Endothelial cell of umbilical vein (primary cell): ENCODE results near the gene FOSL2. TPM values are rescaled to one million over a fixed set of nuclear protein-coding genes. Genes with fewer than 3 reads are reported as not detected.

Source experiments
- BruUV-seq: library from RNA; stranded (reverse); fragments of 400-500 nt; replicated peaks from 2 replicates; lab custom pipeline; 2021; lab: Mats Ljungman, UMichigan
- CTCF ChIA-PET: fragments of 300-600, 350-600 bp; sonication (Branson Sonifier 250); formaldehyde crosslinking; loops from one replicate; lab custom pipeline; 2021; ENCODE audit warnings: antibody characterized with exemption, inconsistent platforms; lab: Charles Lee
- POLR2A ChIA-PET: fragments of 300-600, 350-600 bp; sonication (Branson Sonifier 250); formaldehyde crosslinking; loops from one replicate; lab custom pipeline; 2021; ENCODE audit warnings: antibody characterized with exemption, inconsistent platforms; lab: Charles Lee
- DNase-seq: peaks from one replicate; pipeline ENCODE4 v3.0.0-alpha.2; 2011; ENCODE audit warnings: low read depth, low spot score
- FAIRE-seq: peaks from 2 replicates; lab custom pipeline; 2011; peaks lifted over from hg19 to GRCh38; lab: Jason Lieb, UNC
- H2AFZ ChIP-seq: 2 replicates; pipeline ENCODE4 v1.6.0; 2012; ENCODE audit warnings: low read depth, low read length, control low read depth, inconsistent platforms
- H3K27ac ChIP-seq: 2 replicates; pipeline ENCODE4 v1.5.1; 2011; ENCODE audit warnings: low read depth, mild to moderate bottlenecking, control low read depth, low read length, moderate library complexity; ENCODE audit not compliant: insufficient read depth
- H3K27me3 ChIP-seq, 2 experiments: 2 replicates each; pipeline versions ENCODE4 v1.6.0 to v1.6.1; 2011; ENCODE audit warnings: low read length in 2 of 2, mixed read lengths in 1 of 2; ENCODE audit not compliant: control insufficient read depth in 2 of 2, insufficient read depth in 2 of 2
- H3K36me3 ChIP-seq, 2 experiments: 2 replicates in 1 of 2; 3 replicates in 1 of 2; pipeline ENCODE4 v1.5.1; 2011; ENCODE audit warnings: low read length in 2 of 2, mild to moderate bottlenecking in 1 of 2, moderate library complexity in 1 of 2; ENCODE audit not compliant: control insufficient read depth in 2 of 2, insufficient read depth in 2 of 2; ENCODE audit errors: extremely low read depth in 1 of 2
- H3K4me1 ChIP-seq: 3 replicates; pipeline ENCODE4 v1.5.1; 2011; ENCODE audit warnings: mild to moderate bottlenecking, low read length; ENCODE audit not compliant: control insufficient read depth, insufficient read depth; ENCODE audit errors: extremely low read depth
- H3K4me2 ChIP-seq: 2 replicates; pipeline ENCODE4 v1.6.1; 2011; ENCODE audit warnings: low read length, control low read depth, mixed read lengths; ENCODE audit not compliant: insufficient read depth
- H3K4me3 ChIP-seq, 3 experiments: fragments of 200-600 bp in 1 of 3; sonication (generic), shearing (Covaris generic) in 1 of 3; replicated peaks in 1 of 3; 2 replicates each; pipeline ENCODE4 v1.5.1; 2011 to 2016; ENCODE audit warnings: control low read depth in 3 of 3, low read length in 3 of 3, mild to moderate bottlenecking in 2 of 3, inconsistent platforms in 1 of 3, low read depth in 1 of 3, moderate library complexity in 1 of 3; ENCODE audit not compliant: insufficient read depth in 1 of 3
- H3K79me2 ChIP-seq: 2 replicates; pipeline ENCODE4 v1.6.0; 2012; ENCODE audit warnings: low read length, inconsistent platforms; ENCODE audit not compliant: control insufficient read depth, insufficient read depth
- H3K9ac ChIP-seq: replicated peaks from 2 replicates; pipeline ENCODE3; 2011; ENCODE audit warnings: low read length, control low read depth; ENCODE audit not compliant: insufficient read depth; ENCODE audit errors: extremely low read depth
- H3K9me1 ChIP-seq: replicated peaks from 3 replicates; pipeline ENCODE4 v1.6.0; 2011; ENCODE audit warnings: mild to moderate bottlenecking, low read length; ENCODE audit not compliant: control insufficient read depth, insufficient read depth; ENCODE audit errors: extremely low read depth
- H3K9me3 ChIP-seq: replicated peaks from 2 replicates; pipeline ENCODE4 v1.5.1; 2012; ENCODE audit warnings: low read length, inconsistent platforms; ENCODE audit not compliant: control insufficient read depth, insufficient read depth
- H4K20me1 ChIP-seq: replicated peaks from 2 replicates; pipeline ENCODE3; 2011; ENCODE audit warnings: mild to moderate bottlenecking, low read length; ENCODE audit not compliant: control insufficient read depth, insufficient read depth; ENCODE audit errors: extremely low read depth
- EZH2 ChIP-seq: IDR thresholded peaks from 2 replicates; pipeline ENCODE4 v1.6.1; 2012; ENCODE audit warnings: borderline replicate concordance, low read depth, mild to moderate bottlenecking, moderate library complexity, low read length, inconsistent platforms; ENCODE audit not compliant: severe bottlenecking
- FOS ChIP-seq: IDR thresholded peaks from 2 replicates; pipeline ENCODE4 v1.6.1; 2011; ENCODE audit warnings: mild to moderate bottlenecking, low read length, moderate library complexity, borderline replicate concordance; ENCODE audit not compliant: insufficient read depth
- GATA2 ChIP-seq: IDR thresholded peaks from 2 replicates; pipeline ENCODE4 v1.7.0; 2011; ENCODE audit warnings: low read depth, mild to moderate bottlenecking, moderate library complexity, mixed read lengths, low read length; ENCODE audit not compliant: insufficient read length, insufficient read depth
- JUN ChIP-seq: IDR thresholded peaks from 2 replicates; pipeline ENCODE4 v1.6.1; 2011; ENCODE audit warnings: borderline replicate concordance, low read depth; ENCODE audit not compliant: insufficient read length, insufficient read depth
- MYC ChIP-seq: IDR thresholded peaks from one replicate; pipeline ENCODE4 v1.6.1; 2011; ENCODE audit warnings: mild to moderate bottlenecking, low read depth, low read length
- POLR2A ChIP-seq: IDR thresholded peaks from 2 replicates; pipeline ENCODE4 v1.6.1; 2012; ENCODE audit warnings: low read depth, mild to moderate bottlenecking, control low read depth, low read length
- POLR2AphosphoS5 ChIP-seq: IDR thresholded peaks from 2 replicates; pipeline ENCODE4 v1.6.1; 2012; ENCODE audit warnings: low read depth, mild to moderate bottlenecking, control low read depth, low read length, moderate library complexity; ENCODE audit not compliant: insufficient read depth
- dilution Hi-C: fragments of 300-500 bp; cut with MboI; formaldehyde crosslinking; loops from one replicate; pipeline ENCODE4 v1.15.0; 2019; ENCODE audit warnings: low sequenced_read_pairs; ENCODE audit not compliant: extremely low pct_ligation_motif_present
- intact Hi-C: fragments of 100-400 bp; cut with micrococcal nuclease; formaldehyde crosslinking; loops from one replicate; pipeline ENCODE4 v1.10.0; 2022
- polyA plus RNA-seq, 4 experiments: library from polyadenylated mRNA; depleted of rRNA in 3 of 4; stranded (reverse) in 3 of 4; unstranded in 1 of 4; fragments of >200 nt; gene quantifications; 2 replicates each; pipeline versions ENCODE4 v1.2.1 to v1.2.3, GENCODE V29; 2011 to 2012; ENCODE audit warnings: missing spikeins in 1 of 4
- total RNA-seq: library from RNA; stranded (reverse); gene quantifications from 2 replicates; pipeline ENCODE4 v1.2.3, GENCODE V29; 2021
- TF ChIP-seq, protein P1 (sequence below), 2 donors: IDR thresholded peaks; 1 replicate in 1 of 2; 2 replicates in 1 of 2; pipeline ENCODE4 v1.5.1; 2011; ENCODE audit warnings: low read length in 2 of 2, mild to moderate bottlenecking in 2 of 2, moderate library complexity in 2 of 2, control low read depth in 1 of 2, inconsistent platforms in 1 of 2, low read depth in 1 of 2; ENCODE audit not compliant: insufficient read depth in 1 of 2; ENCODE audit errors: extremely low read depth in 1 of 2
- TF ChIP-seq, protein P2 (sequence below): IDR thresholded peaks from 2 replicates; pipeline ENCODE4 v1.6.1; 2011; ENCODE audit not compliant: insufficient read depth, insufficient read length

Gene FOSL2
- total and polyA plus RNA-seq, 2 donors (not counting 3 experiments of a cell fraction or from before 2014, with no cell fraction given) = 43.9 to 85.3 TPM

DNA sequence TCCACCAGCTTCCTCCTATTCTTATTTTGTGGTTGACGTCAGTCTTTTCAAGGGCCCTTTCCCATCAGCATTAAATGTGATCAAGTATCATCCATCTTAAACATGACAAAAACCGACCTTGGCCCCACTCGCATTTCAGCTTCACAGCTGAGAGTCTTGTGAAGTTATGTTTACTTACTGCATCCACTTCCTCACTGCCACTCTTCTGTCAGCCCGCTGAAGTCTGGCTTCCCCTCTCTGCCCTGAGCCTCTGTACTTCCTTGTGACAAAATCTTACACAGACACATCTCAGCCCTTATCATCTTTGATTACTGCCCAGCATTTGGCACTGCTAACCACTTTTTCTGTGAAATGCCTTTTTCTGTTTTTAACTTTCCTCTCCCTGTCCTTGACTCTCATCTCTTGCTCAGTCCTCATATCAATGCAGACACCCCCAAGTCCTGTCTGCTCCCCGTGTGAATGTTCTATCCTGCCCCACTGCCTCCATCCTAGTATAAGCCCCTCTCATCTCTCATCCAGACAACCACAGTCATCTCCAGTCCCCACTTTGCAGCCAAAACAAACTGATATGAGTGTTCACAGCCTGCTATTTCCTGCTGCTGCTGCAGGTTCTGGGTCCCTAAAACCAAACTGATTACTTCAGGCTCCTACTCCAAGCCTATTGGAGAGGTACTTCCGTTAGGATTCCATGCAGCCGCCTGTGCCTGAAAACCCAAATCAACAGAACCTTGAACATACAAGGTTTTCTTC lies 31.4 kb downstream of the FOSL2 start:
- H3K79me2 ChIP-seq = no peaks in the 10 kb centered on the region
- dilution Hi-C loops (loop anchor here (25.0 kb wide), 1 partner anchor 687 kb away; no protein-coding TSS in a partner anchor), intact Hi-C loops (no loop called here)
- peak overlapping the region; percentile 14 for H3K4me2 ChIP-seq
- no peaks in the 10 kb centered on the region for H3K9me3 ChIP-seq
- peaks cover 14% of the 10 kb centered on the region for H3K4me1 ChIP-seq
- H3K9me1 ChIP-seq = no peaks in the 10 kb centered on the region
- peak overlapping the region; percentile 11 for H3K9ac ChIP-seq
- ChIA-PET CTCF (interaction anchor here (1.2 to 1.6 kb wide), 4 partner anchors 11 to 701 kb away, joined by 3 to 5 read pairs (median 4); no protein-coding TSS in a partner anchor), POLR2A (interaction anchor here (0.6 kb wide), 1 partner anchor 15 kb away, joined by 3 read pairs; no protein-coding TSS in a partner anchor)
- TF ChIP-seq MYC (no peak), POLR2AphosphoS5 (no peak), POLR2A (no peak), EZH2 (no peak), FOS (no peak), JUN (no peak), GATA2 (no peak)
- TF ChIP-seq, protein P1, sequence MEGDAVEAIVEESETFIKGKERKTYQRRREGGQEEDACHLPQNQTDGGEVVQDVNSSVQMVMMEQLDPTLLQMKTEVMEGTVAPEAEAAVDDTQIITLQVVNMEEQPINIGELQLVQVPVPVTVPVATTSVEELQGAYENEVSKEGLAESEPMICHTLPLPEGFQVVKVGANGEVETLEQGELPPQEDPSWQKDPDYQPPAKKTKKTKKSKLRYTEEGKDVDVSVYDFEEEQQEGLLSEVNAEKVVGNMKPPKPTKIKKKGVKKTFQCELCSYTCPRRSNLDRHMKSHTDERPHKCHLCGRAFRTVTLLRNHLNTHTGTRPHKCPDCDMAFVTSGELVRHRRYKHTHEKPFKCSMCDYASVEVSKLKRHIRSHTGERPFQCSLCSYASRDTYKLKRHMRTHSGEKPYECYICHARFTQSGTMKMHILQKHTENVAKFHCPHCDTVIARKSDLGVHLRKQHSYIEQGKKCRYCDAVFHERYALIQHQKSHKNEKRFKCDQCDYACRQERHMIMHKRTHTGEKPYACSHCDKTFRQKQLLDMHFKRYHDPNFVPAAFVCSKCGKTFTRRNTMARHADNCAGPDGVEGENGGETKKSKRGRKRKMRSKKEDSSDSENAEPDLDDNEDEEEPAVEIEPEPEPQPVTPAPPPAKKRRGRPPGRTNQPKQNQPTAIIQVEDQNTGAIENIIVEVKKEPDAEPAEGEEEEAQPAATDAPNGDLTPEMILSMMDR (IDR thresholded peaks at IDR 0.05; ENCODE audit: extremely low read depth in 1 of 2, insufficient read depth in 1 of 2, low read depth in 1 of 2, low read length in 2 of 2) = no peak
- TF ChIP-seq, protein P2, sequence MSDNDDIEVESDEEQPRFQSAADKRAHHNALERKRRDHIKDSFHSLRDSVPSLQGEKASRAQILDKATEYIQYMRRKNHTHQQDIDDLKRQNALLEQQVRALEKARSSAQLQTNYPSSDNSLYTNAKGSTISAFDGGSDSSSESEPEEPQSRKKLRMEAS = no peak
- peak; percentile 85 for FAIRE-seq
- no peaks in the 10 kb centered on the region for H4K20me1 ChIP-seq
- H3K27ac ChIP-seq = peak overlapping the region; percentile 41
- H3K4me3 ChIP-seq = no peak overlapping the region
- peak overlapping the region; percentile 46 for H2AFZ ChIP-seq
- peaks cover 0 to 6% of the 10 kb centered on the region in 2 experiments for H3K36me3 ChIP-seq
- no peak for DNase-seq
- no TSS peak for BruUV-seq
- H3K27me3 ChIP-seq = no peaks in the 10 kb centered on the region
